HG03354 (cell line): ENCODE results near the gene PDHA2.
"Not testable (repeated sequence)": the region's sequence is repeated elsewhere in the genome, so short reads cannot be mapped to it uniquely, and the experiment has no call there.

Experiments used
- ATAC-seq: cut with Tn5 transposase; IDR thresholded peaks from one replicate; pipeline ENCODE4 v1.9.1; 2021; ENCODE audit warnings: mild to moderate bottlenecking; ENCODE audit not compliant: unreplicated experiment, poor library complexity, severe bottlenecking

The PDHA2 gene

GRCh38 chr4:95839891-95840290 is at the start of gene PDHA2:
TSS of gene PDHA2 (plus strand) at chr4:95840093. CDS start at chr4:95840151, 58 bp downstream.
- ATAC-seq = no peak

GRCh38 chr4:95798003-95798402 is 41.9 kb upstream of the PDHA2 start:
- no peak for ATAC-seq

GRCh38 chr4:95798727-95799126 is 41.2 kb upstream of the PDHA2 start:
- ATAC-seq = no peak

GRCh38 chr4:95821867-95822266 is 18.0 kb upstream of the PDHA2 start:
- ATAC-seq = no peak

GRCh38 chr4:95825546-95825945 is 14.3 kb upstream of the PDHA2 start:
- no peak for ATAC-seq

GRCh38 chr4:95830651-95831050 is 9.2 kb upstream of the PDHA2 start:
- no peak for ATAC-seq

GRCh38 chr4:95831166-95831565 is 8.7 kb upstream of the PDHA2 start:
- no peak for ATAC-seq

- ATAC-seq = no peak
These were observed 6.1 kb upstream of the PDHA2 start for GRCh38 chr4:95833711-95834194.

- no peak for ATAC-seq
These were observed 4.2 kb upstream of the PDHA2 start for GRCh38 chr4:95835672-95836071.

- no peak for ATAC-seq
These were observed 1.7 kb upstream of the PDHA2 start for GRCh38 chr4:95838192-95838591.

- ATAC-seq = no peak
These were observed 8.1 kb downstream of the PDHA2 start for GRCh38 chr4:95847908-95848460.

- no peak for ATAC-seq
These were observed 10.3 kb downstream of the PDHA2 start for GRCh38 chr4:95850161-95850560.

- ATAC-seq = no peak
These were observed 17.9 kb downstream of the PDHA2 start for GRCh38 chr4:95857761-95858160.

- no peak for ATAC-seq
These were observed 28.0 kb downstream of the PDHA2 start for GRCh38 chr4:95867919-95868318.

- not testable (repeated sequence) for ATAC-seq
These were observed 29.5 kb downstream of the PDHA2 start for GRCh38 chr4:95869414-95869813.

GRCh38 chr4:95869961-95870500 is 30.1 kb downstream of the PDHA2 start:
- ATAC-seq = no peak

GRCh38 chr4:95877636-95878035 is 37.7 kb downstream of the PDHA2 start:
- no peak for ATAC-seq

- no peak for ATAC-seq
These were observed 47.7 kb downstream of the PDHA2 start for GRCh38 chr4:95887551-95887950.

GRCh38 chr4:95889662-95890061 is 49.8 kb downstream of the PDHA2 start:
- ATAC-seq = no peak
